HAP-1 (cell line): Measurements from ENCODE around the gene ZBTB48.

Experiments
- DNase-seq, 2 experiments: peaks; one replicate each; pipeline ENCODE4 v3.0.0-alpha.2; 2016 to 2020; ENCODE audit warnings: low spot score in 2 of 2
- H3K27me3 ChIP-seq: fragments of 250-450 bp; sonication (Bioruptor Pico); 2 replicates; pipeline ENCODE4 v1.5.1; 2020; ENCODE audit warnings: low read depth, mild to moderate bottlenecking, moderate library complexity
- H3K36me3 ChIP-seq: fragments of 250-450 bp; sonication (Bioruptor Pico); replicated peaks from 2 replicates; pipeline ENCODE4 v1.5.1; 2020; ENCODE audit warnings: mild to moderate bottlenecking
- H3K4me1 ChIP-seq: fragments of 250-450 bp; sonication (Bioruptor Pico); 2 replicates; pipeline ENCODE4 v1.5.1; 2020; ENCODE audit warnings: mild to moderate bottlenecking
- H3K4me3 ChIP-seq: fragments of 250-450 bp; sonication (Bioruptor Pico); 2 replicates; pipeline ENCODE4 v1.5.1; 2020; ENCODE audit warnings: mild to moderate bottlenecking, moderate library complexity
- H3K9me3 ChIP-seq: fragments of 250-450 bp; sonication (Bioruptor Pico); 2 replicates; pipeline ENCODE4 v1.5.1; 2020; ENCODE audit warnings: mild to moderate bottlenecking, moderate library complexity
- in situ Hi-C: fragments of 300-500 bp; cut with MboI; formaldehyde crosslinking; loops from 3 replicates; pipeline ENCODE4 v1.14.3; 2020; ENCODE audit warnings: low sequenced_read_pairs, inconsistent platforms, mixed read lengths

The ZBTB48 gene

GRCh38 chr1:6580119-6580592, 362 bp downstream of the ZBTB48 start:
- no peak for DNase-seq
- Histone ChIP-seq H3K27me3 (no peaks in the 10 kb centered on the region), H3K4me3 (peak overlapping the region; percentile 75), H3K4me1 (peaks cover 11% of the 10 kb centered on the region), H3K9me3 (no peaks in the 10 kb centered on the region), H3K36me3 (peaks cover 3% of the 10 kb centered on the region; the same call in 1 of the 2 replicates)
- in situ Hi-C loops: no loop called here

- peaks cover 11% of the 10 kb centered on the region for H3K4me1 ChIP-seq
- no peaks in the 10 kb centered on the region for H3K27me3 ChIP-seq
- DNase-seq: peak; percentile 30 to 68
- in situ Hi-C loops: no loop called here
- H3K4me3 ChIP-seq: peak overlapping the region; percentile 75
- H3K9me3 ChIP-seq: no peaks in the 10 kb centered on the region
- H3K36me3 ChIP-seq: peaks cover 6% of the 10 kb centered on the region
Observed at GRCh38 chr1:6580593-6581409, 1.0 kb downstream of the ZBTB48 start.

- Histone ChIP-seq H3K9me3 (no peaks in the 10 kb centered on the region), H3K36me3 (peaks cover 9% of the 10 kb centered on the region), H3K4me1 (peaks cover 11% of the 10 kb centered on the region), H3K4me3 (no peak overlapping the region), H3K27me3 (no peaks in the 10 kb centered on the region)
- DNase-seq: no peak
- in situ Hi-C loops: no loop called here
Observed at GRCh38 chr1:6581561-6582305, 1.9 kb downstream of the ZBTB48 start.

GRCh38 chr1:6582370-6582769, 2.6 kb downstream of the ZBTB48 start:
- Histone ChIP-seq H3K36me3 (peaks cover 13% of the 10 kb centered on the region), H3K27me3 (no peaks in the 10 kb centered on the region), H3K4me3 (no peak overlapping the region), H3K4me1 (peaks cover 11% of the 10 kb centered on the region), H3K9me3 (no peaks in the 10 kb centered on the region)
- in situ Hi-C loops: no loop called here
- DNase-seq: no peak

GRCh38 chr1:6584126-6585080, 4.6 kb downstream of the ZBTB48 start:
- H3K36me3 ChIP-seq: peaks cover 33% of the 10 kb centered on the region
- no peaks in the 10 kb centered on the region for H3K9me3 ChIP-seq
- H3K4me3 ChIP-seq: no peak overlapping the region
- no peaks in the 10 kb centered on the region for H3K27me3 ChIP-seq
- DNase-seq: no peak
- in situ Hi-C loops: no loop called here
- peaks cover 9% of the 10 kb centered on the region for H3K4me1 ChIP-seq

GRCh38 chr1:6585081-6585722, 5.4 kb downstream of the ZBTB48 start:
- H3K9me3 ChIP-seq: no peaks in the 10 kb centered on the region
- no peaks in the 10 kb centered on the region for H3K27me3 ChIP-seq
- H3K4me1 ChIP-seq: peaks cover 7% of the 10 kb centered on the region
- DNase-seq: no peak
- in situ Hi-C loops: no loop called here
- H3K36me3 ChIP-seq: peaks cover 41% of the 10 kb centered on the region
- no peak overlapping the region for H3K4me3 ChIP-seq

- Histone ChIP-seq H3K9me3 (no peaks in the 10 kb centered on the region), H3K4me1 (peaks cover 5% of the 10 kb centered on the region)
Observed at GRCh38 chr1:6585841-6586240, 6.0 kb downstream of the ZBTB48 start.

GRCh38 chr1:6586404-6586816, 6.6 kb downstream of the ZBTB48 start:
- Histone ChIP-seq H3K4me1 (no peaks in the 10 kb centered on the region), H3K4me3 (no peak overlapping the region), H3K9me3 (no peaks in the 10 kb centered on the region), H3K27me3 (no peaks in the 10 kb centered on the region), H3K36me3 (peaks cover 47% of the 10 kb centered on the region)
- in situ Hi-C loops: no loop called here
- DNase-seq: no peak

More at GRCh38 chr1:6585841-6586240, 6.0 kb downstream of the ZBTB48 start:
- Histone ChIP-seq H3K27me3 (no peaks in the 10 kb centered on the region), H3K4me3 (no peak overlapping the region), H3K36me3 (peaks cover 48% of the 10 kb centered on the region)
- no peak for DNase-seq
- in situ Hi-C loops: no loop called here

GRCh38 chr1:6587261-6588005, 7.6 kb downstream of the ZBTB48 start:
- H3K4me1 ChIP-seq: no peaks in the 10 kb centered on the region
- DNase-seq: no peak
- in situ Hi-C loops: no loop called here

GRCh38 chr1:6588128-6588892, 8.5 kb downstream of the ZBTB48 start:
- DNase-seq: no peak
- H3K27me3 ChIP-seq: no peaks in the 10 kb centered on the region
- H3K9me3 ChIP-seq: no peaks in the 10 kb centered on the region
- H3K4me1 ChIP-seq: no peaks in the 10 kb centered on the region
- in situ Hi-C loops: no loop called here
- peaks cover 52% of the 10 kb centered on the region for H3K36me3 ChIP-seq
- H3K4me3 ChIP-seq: no peak overlapping the region

More at GRCh38 chr1:6587261-6588005, 7.6 kb downstream of the ZBTB48 start:
- Histone ChIP-seq H3K27me3 (no peaks in the 10 kb centered on the region), H3K36me3 (peaks cover 47% of the 10 kb centered on the region), H3K4me3 (no peak overlapping the region), H3K9me3 (no peaks in the 10 kb centered on the region)

GRCh38 chr1:6588893-6589520, 9.2 kb downstream of the ZBTB48 start:
- H3K4me1 ChIP-seq: no peaks in the 10 kb centered on the region
- no peak overlapping the region for H3K4me3 ChIP-seq
- H3K36me3 ChIP-seq: peaks cover 57% of the 10 kb centered on the region
- DNase-seq: no peak
- H3K27me3 ChIP-seq: no peaks in the 10 kb centered on the region
- in situ Hi-C loops: no loop called here
- H3K9me3 ChIP-seq: no peaks in the 10 kb centered on the region
